ENCODE data around the gene TMEM229A.

TMEM229A gene

GRCh38 chr7:123993996-123994395 is 38.9 kb downstream of the TMEM229A start (continued):
- TF ChIP-seq PRDM2 (tag by site-specific recombination; IDR thresholded peaks at IDR 0.05; ENCODE audit: borderline replicate concordance) (no peak), ZNF302 (tag by site-specific recombination; IDR thresholded peaks at IDR 0.05; ENCODE audit: low read depth) (no peak)

GRCh38 chr7:123992913-123993518 is 39.9 kb downstream of the TMEM229A start:
- Histone ChIP-seq H3K4me3 (ENCODE audit: low read depth, low read length) (no peak overlapping the region), H3K36me3 (ENCODE audit: control insufficient read depth in 2 of 2, insufficient read depth in 1 of 2, low read length in 2 of 2) (no peaks in the 10 kb centered on the region), H3K4me1 (ENCODE audit: control insufficient read depth, insufficient read depth, low read length) (no peaks in the 10 kb centered on the region), H3K9me3 (ENCODE audit: control insufficient read depth, insufficient read depth, low read depth, low read length) (no peaks in the 10 kb centered on the region), H3K27ac (ENCODE audit: extremely low read depth, low read depth, low read length) (no peak overlapping the region)
- no peak for TF ChIP-seq ZNF555 (tag by site-specific recombination; conservative IDR thresholded peaks at IDR 0.05)
- no peak for TF ChIP-seq KLF17 (tag by site-specific recombination; IDR thresholded peaks at IDR 0.05)
- no peak for TF ChIP-seq ZNF514 (tag by site-specific recombination; IDR thresholded peaks at IDR 0.05)
- no peak for TF ChIP-seq ZBTB10 (tag by site-specific recombination; IDR thresholded peaks at IDR 0.05)
- no peak for TF ChIP-seq ZNF677 (tag by site-specific recombination; IDR thresholded peaks at IDR 0.05)
- TF ChIP-seq ZNF701 (tag by site-specific recombination; IDR thresholded peaks at IDR 0.05), result no peak
- no peak for TF ChIP-seq INSM2 (tag by site-specific recombination; IDR thresholded peaks at IDR 0.05)
- TF ChIP-seq ATF2 (tag by site-specific recombination; IDR thresholded peaks at IDR 0.05; ENCODE audit: low read depth), result no peak
- ChIA-PET CTCF (interaction anchor here (0.7 kb wide), 1 partner anchor 40 kb away, joined by 3 read pairs; no protein-coding TSS in a partner anchor), POLR2A (no interaction called here)
